Kidney (tissue), 14 donors: ENCODE data around the gene UST. TPM values are rescaled to one million over a fixed set of nuclear protein-coding genes. Genes with fewer than 3 reads are reported as not detected.

Experiments used
- DNase-seq, 5 donors: peaks; one replicate each; pipeline ENCODE4 v3.0.0-alpha.2; 2013 to 2020
- FAIRE-seq: peaks from 2 replicates; lab custom pipeline; 2012; peaks lifted over from hg19 to GRCh38; lab: Jason Lieb, UNC
- H3K27ac ChIP-seq, 2 donors: one replicate each; pipeline ENCODE4 v1.7.0; 2013; ENCODE audit warnings: low read depth in 2 of 2, low read length in 2 of 2, inconsistent platforms in 1 of 2
- H3K27me3 ChIP-seq: one replicate; pipeline ENCODE4 v1.7.1; 2013; ENCODE audit warnings: low read length, inconsistent platforms; ENCODE audit not compliant: control insufficient read depth, insufficient read depth
- H3K36me3 ChIP-seq, 3 donors: one replicate each; pipeline versions ENCODE4 v1.7.0 to v1.7.1; 2013; ENCODE audit warnings: low read length in 3 of 3, control low read depth in 1 of 3, inconsistent platforms in 1 of 3; ENCODE audit not compliant: insufficient read depth in 3 of 3, control insufficient read depth in 2 of 3
- H3K4me1 ChIP-seq, 3 donors: one replicate each; pipeline versions ENCODE4 v1.7.0 to v1.7.1; 2013; ENCODE audit warnings: low read length in 3 of 3, inconsistent platforms in 1 of 3, low read depth in 1 of 3; ENCODE audit not compliant: control insufficient read depth in 2 of 3, insufficient read depth in 2 of 3
- H3K4me3 ChIP-seq, 3 donors: one replicate each; pipeline versions ENCODE4 v1.7.0 to v1.8.1; 2013; ENCODE audit warnings: low read length in 3 of 3, control low read depth in 1 of 3, inconsistent platforms in 1 of 3
- H3K9ac ChIP-seq, 3 donors: one replicate each; pipeline versions ENCODE4 v1.7.0 to v1.7.1; 2013; ENCODE audit warnings: low read length in 3 of 3, control low read depth in 1 of 3, inconsistent platforms in 1 of 3
- H3K9me3 ChIP-seq, 3 donors: one replicate each; pipeline versions ENCODE4 v1.7.0 to v1.7.1; 2013; ENCODE audit warnings: low read length in 3 of 3, control low read depth in 1 of 3, inconsistent platforms in 1 of 3; ENCODE audit not compliant: control insufficient read depth in 2 of 3, insufficient read depth in 1 of 3
- intact Hi-C: fragments of 100-400 bp; cut with DNase I; formaldehyde crosslinking; loops from one replicate; pipeline ENCODE4 v1.11.1; 2022
- polyA plus RNA-seq: library from polyadenylated mRNA; stranded (reverse); fragments of 350-450 nt; fragmentation: Illumina TruSeq; extraction: RNeasy Lipid Tissue Mini Kit (QIAGEN cat#74804); gene quantifications from one replicate; pipeline ENCODE4 v1.2.3, GENCODE V29; 2014; ENCODE audit warnings: low read depth, low replicate concordance; ENCODE audit not compliant: insufficient read depth
- total RNA-seq: library from RNA; stranded (reverse); fragmentation: NEBNext Ultra II Directional; extraction: Animal tissue kit (Norgen Biotek cat#: 25700); gene quantifications from one replicate; pipeline ENCODE4 v1.2.1, GENCODE V29; 2021
- TF ChIP-seq, protein P1 (sequence below): IDR thresholded peaks from 3 replicates; pipeline ENCODE4 v1.5.1; 2012; ENCODE audit warnings: mild to moderate bottlenecking, moderate library complexity, borderline replicate concordance; ENCODE audit not compliant: insufficient read depth; ENCODE audit errors: extremely low read depth
- donor health status: control.
- donor health status: control.
- donor health status: control.
- donor health status: control.
- donor health status: control.
- donor health status: DM: yes; HTN: yes; CAD: no.
- donor health status: Normal renal cell carcinoma (clear cell type).

UST gene
- total and polyA plus RNA-seq, 2 donors from 2014 or later, result 3.2 to 4.2 TPM

DNA sequence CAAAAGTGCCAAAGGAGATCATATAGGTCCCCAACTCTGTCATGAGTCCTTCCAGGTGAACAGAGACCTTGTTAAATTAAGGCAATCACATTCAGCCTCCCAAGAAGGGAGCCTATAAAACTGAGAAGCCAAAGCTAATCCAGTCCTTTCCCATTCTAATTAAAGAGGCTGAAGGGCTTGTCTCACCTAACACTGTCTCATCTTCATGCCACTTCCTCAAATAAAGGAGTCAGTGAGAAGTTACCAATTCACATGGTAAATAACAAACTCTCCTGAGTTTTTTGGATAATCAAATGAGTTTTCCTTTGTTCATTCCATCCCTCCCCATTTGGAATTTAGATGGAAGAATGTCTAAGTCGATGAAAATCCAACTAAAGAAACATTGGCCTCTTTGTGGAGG is 242.8 kb downstream of the UST start:
- DNase-seq (no peak), FAIRE-seq (no peak)
- intact Hi-C loops, result no loop called here
- Histone ChIP-seq H3K27ac (no peak overlapping the region), H3K27me3 (no peaks in the 10 kb centered on the region), H3K4me1 (no peaks in the 10 kb centered on the region), H3K4me3 (no peak overlapping the region), H3K9ac (no peak overlapping the region), H3K9me3 (no peaks in the 10 kb centered on the region), H3K36me3 (no peaks in the 10 kb centered on the region)
- TF ChIP-seq, protein P1, sequence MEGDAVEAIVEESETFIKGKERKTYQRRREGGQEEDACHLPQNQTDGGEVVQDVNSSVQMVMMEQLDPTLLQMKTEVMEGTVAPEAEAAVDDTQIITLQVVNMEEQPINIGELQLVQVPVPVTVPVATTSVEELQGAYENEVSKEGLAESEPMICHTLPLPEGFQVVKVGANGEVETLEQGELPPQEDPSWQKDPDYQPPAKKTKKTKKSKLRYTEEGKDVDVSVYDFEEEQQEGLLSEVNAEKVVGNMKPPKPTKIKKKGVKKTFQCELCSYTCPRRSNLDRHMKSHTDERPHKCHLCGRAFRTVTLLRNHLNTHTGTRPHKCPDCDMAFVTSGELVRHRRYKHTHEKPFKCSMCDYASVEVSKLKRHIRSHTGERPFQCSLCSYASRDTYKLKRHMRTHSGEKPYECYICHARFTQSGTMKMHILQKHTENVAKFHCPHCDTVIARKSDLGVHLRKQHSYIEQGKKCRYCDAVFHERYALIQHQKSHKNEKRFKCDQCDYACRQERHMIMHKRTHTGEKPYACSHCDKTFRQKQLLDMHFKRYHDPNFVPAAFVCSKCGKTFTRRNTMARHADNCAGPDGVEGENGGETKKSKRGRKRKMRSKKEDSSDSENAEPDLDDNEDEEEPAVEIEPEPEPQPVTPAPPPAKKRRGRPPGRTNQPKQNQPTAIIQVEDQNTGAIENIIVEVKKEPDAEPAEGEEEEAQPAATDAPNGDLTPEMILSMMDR, result no peak

GRCh38 chr6:148990403-148990802 is 243.6 kb downstream of the UST start:
- H3K36me3 ChIP-seq, result no peaks in the 10 kb centered on the region
- intact Hi-C loops, result no loop called here
- no peak overlapping the region for H3K4me3 ChIP-seq
- H3K9ac ChIP-seq, result no peak overlapping the region
- TF ChIP-seq, protein P1, result no peak
- no peaks in the 10 kb centered on the region for H3K9me3 ChIP-seq
- no peaks in the 10 kb centered on the region for H3K27me3 ChIP-seq
- no peak overlapping the region for H3K27ac ChIP-seq
- FAIRE-seq (no peak), DNase-seq (no peak)
- H3K4me1 ChIP-seq, result no peaks in the 10 kb centered on the region

DNA sequence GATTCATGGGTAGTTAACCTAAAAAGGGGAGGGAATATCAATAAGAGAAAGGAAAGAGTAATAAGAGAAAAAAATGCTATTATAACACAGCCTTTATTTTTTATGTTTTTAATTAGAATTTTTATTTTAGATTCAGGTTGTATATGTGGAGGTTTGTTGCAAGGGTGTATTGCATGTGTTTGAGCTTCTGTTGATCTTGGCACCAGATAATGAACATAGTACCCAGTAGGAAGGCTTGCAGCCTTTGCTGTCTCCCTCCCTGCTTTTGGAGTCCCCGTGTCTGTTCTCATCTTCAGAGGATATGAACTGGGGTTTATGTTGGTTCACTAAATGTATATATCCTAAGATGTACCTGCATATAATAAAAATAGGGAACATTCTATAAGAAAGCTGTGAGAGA is 250.0 kb downstream of the UST start:
- H3K27me3 ChIP-seq, result no peaks in the 10 kb centered on the region
- no peak overlapping the region for H3K4me3 ChIP-seq
- no peaks in the 10 kb centered on the region for H3K36me3 ChIP-seq
- intact Hi-C loops, result no loop called here
- H3K9me3 ChIP-seq, result peaks cover 0 to 4% (median 0%) of the 10 kb centered on the region in 3 donors
- FAIRE-seq (no peak), DNase-seq (no peak)
- no peak overlapping the region for H3K9ac ChIP-seq
- TF ChIP-seq, protein P1, result no peak
- peaks cover 0 to 5% (median 0%) of the 10 kb centered on the region in 3 donors for H3K4me1 ChIP-seq
- no peak overlapping the region for H3K27ac ChIP-seq

DNA sequence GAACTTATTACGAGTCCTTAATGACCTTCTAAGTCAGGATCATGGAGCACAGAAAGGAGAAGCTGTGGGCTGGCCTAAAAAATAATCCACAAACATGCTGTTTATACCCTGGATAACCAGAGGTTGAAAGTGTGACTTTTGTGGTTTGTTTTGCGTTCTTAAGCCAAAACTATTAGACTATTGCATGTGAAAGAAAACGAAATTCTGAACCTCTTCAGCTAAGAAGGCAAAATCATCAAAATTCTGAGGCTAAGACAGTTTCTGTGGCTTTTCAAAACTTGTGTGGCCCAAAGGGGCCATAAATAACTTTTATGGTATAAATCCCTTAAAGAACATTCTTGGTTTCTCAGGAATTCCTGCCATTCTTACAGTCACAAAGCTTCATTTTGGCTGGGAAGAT is 251.0 kb downstream of the UST start:
- FAIRE-seq (no peak), DNase-seq (peak in 2 of 5 donors; percentile 31 to 74)
- H3K4me1 ChIP-seq, result peaks cover 0 to 5% (median 0%) of the 10 kb centered on the region in 3 donors
- peaks cover 0 to 4% (median 0%) of the 10 kb centered on the region in 3 donors for H3K9me3 ChIP-seq
- no peak overlapping the region for H3K27ac ChIP-seq
- no peaks in the 10 kb centered on the region for H3K27me3 ChIP-seq
- intact Hi-C loops, result no loop called here
- H3K9ac ChIP-seq, result no peak overlapping the region
- H3K36me3 ChIP-seq, result no peaks in the 10 kb centered on the region
- TF ChIP-seq, protein P1, result no peak
- H3K4me3 ChIP-seq, result no peak overlapping the region
